Adrenal gland (tissue), 12 donors: Measurements from ENCODE around the gene MICU1. TPM values are rescaled to one million over a fixed set of nuclear protein-coding genes. Genes with fewer than 3 reads are reported as not detected.
A peak's percentile ranks its signal among the peaks of the same experiment; 100 is the strongest.

Experiments used
- DNase-seq, 7 donors: peaks; one replicate each; pipeline ENCODE4 v3.0.0-alpha.2; 2019 to 2020
- H3K27ac ChIP-seq, 5 donors: fragments of 200-600 bp; sonication (generic) in 4 of 5; 1 replicate in 3 of 5; 2 replicates in 2 of 5; pipeline versions ENCODE4 v1.5.1 to v1.8.0; 2016 to 2020; ENCODE audit warnings: mild to moderate bottlenecking in 1 of 5
- H3K27me3 ChIP-seq: fragments of 200-600 bp; 2 replicates; pipeline ENCODE4 v1.8.0; 2021
- H3K36me3 ChIP-seq, 2 donors: fragments of 200-600 bp; replicated peaks in 1 of 2; 1 replicate in 1 of 2; 2 replicates in 1 of 2; pipeline versions ENCODE4 v1.5.1 to v1.8.0; 2018 to 2022
- H3K4me1 ChIP-seq, 2 donors: fragments of 200-600 bp; replicated peaks in 1 of 2; 1 replicate in 1 of 2; 2 replicates in 1 of 2; pipeline versions ENCODE4 v1.5.1 to v1.8.0; 2018 to 2021
- H3K4me3 ChIP-seq, 4 donors: fragments of 200-600 bp; sonication (generic) in 3 of 4; one replicate each; pipeline ENCODE4 v1.5.1; 2016 to 2018
- H3K9me3 ChIP-seq, 3 donors: fragments of 200-600 bp; sonication (generic) in 1 of 3; replicated peaks in 1 of 3; 1 replicate in 2 of 3; 2 replicates in 1 of 3; pipeline versions ENCODE4 v1.5.1 to v1.8.0; 2016 to 2021
- CTCF ChIP-seq, 6 experiments: fragments of 450-650 bp in 4 of 6; fragments of 200-600 bp in 2 of 6; sonication (generic) in 1 of 6; IDR thresholded peaks; 1 replicate in 5 of 6; 2 replicates in 1 of 6; pipeline versions ENCODE4 v1.5.1 to v1.8.0; 2016 to 2021; ENCODE audit warnings: antibody characterized with exemption in 6 of 6, mild to moderate bottlenecking in 2 of 6, moderate library complexity in 1 of 6
- POLR2A ChIP-seq, 2 donors: fragments of 450-650 bp; IDR thresholded peaks; one replicate each; pipeline ENCODE4 v1.6.1; 2017; ENCODE audit warnings: antibody characterized with exemption in 2 of 2, mild to moderate bottlenecking in 2 of 2, moderate library complexity in 1 of 2
- WGBS, 4 donors: extraction: QIAGEN DNeasy Blood & Tissue Kit in 2 of 4; methylation state at CpG; one replicate each; pipeline versions ENCODE4 v1.1.5 to v1.1.7; 2013 to 2017; 5-methylcytosine and 5-hydroxymethylcytosine counted together
- intact Hi-C, 2 donors: fragments of 100-400 bp; cut with DNase I; formaldehyde crosslinking; loops; one replicate each; pipeline versions ENCODE4 v1.14.1 to v1.15.0; 2022 to 2023
- polyA plus RNA-seq, 3 donors: library from polyadenylated mRNA; stranded (reverse); fragments of 200-250 nt in 2 of 3; fragments of 350-450 nt in 1 of 3; fragmentation: Illumina TruSeq in 1 of 3; extraction: RNeasy Lipid Tissue Mini Kit (QIAGEN cat#74804) in 1 of 3; gene quantifications; one replicate each; pipeline ENCODE4 v1.2.3, GENCODE V29; 2013 to 2014
- total RNA-seq, 9 donors: library from RNA; depleted of rRNA in 4 of 9; stranded (reverse); fragments of >200 nt in 4 of 9; fragments of 120-200 nt in 1 of 9; fragmentation: NEBNext Ultra II Directional in 1 of 9; extraction: Animal tissue kit (Norgen Biotek cat#: 25700) in 1 of 9; gene quantifications; one replicate each; pipeline versions ENCODE4 v1.1.0 to v1.2.4, GENCODE V29; 2013 to 2023
- donor health status: healthy with polysubstance abuse.
- donor health status: Bipolar disorder and iron deficiency.
- donor health status: DM: yes; HTN: yes; CAD: no.
- donor health status: DM: no; HTN: no; CAD: no.
- donor health status: DM: no; HTN: no; CAD: no.
- donor health status: DM: yes; HTN: yes; CAD: no.

The MICU1 gene
- total and polyA plus RNA-seq, 12 donors: 56.5 to 122 (median 90.2) TPM

GRCh38 chr10:72499701-72500100 lies 126.2 kb downstream of the MICU1 start:
- H3K27ac ChIP-seq: no peak overlapping the region
- no peaks in the 10 kb centered on the region for H3K36me3 ChIP-seq
- no peak for TF ChIP-seq POLR2A (IDR thresholded peaks at IDR 0.05)
- no peak for TF ChIP-seq CTCF (IDR thresholded peaks at IDR 0.05)
- peaks cover 0 to 8% of the 10 kb centered on the region in 2 donors for H3K4me1 ChIP-seq
- WGBS, 4 donors: 85 to 97% (median 88%) methylated on average over 1 of the region's 1 CpG
- DNase-seq: no peak
- no peak overlapping the region for H3K4me3 ChIP-seq
- H3K9me3 ChIP-seq: no peaks in the 10 kb centered on the region
- intact Hi-C loops: no loop called here
- no peaks in the 10 kb centered on the region for H3K27me3 ChIP-seq

GRCh38 chr10:72490951-72491350 lies 134.9 kb downstream of the MICU1 start:
- no peaks in the 10 kb centered on the region for H3K9me3 ChIP-seq
- H3K27me3 ChIP-seq: no peaks in the 10 kb centered on the region
- no peak for DNase-seq
- TF ChIP-seq POLR2A (IDR thresholded peaks at IDR 0.05) (no peak), CTCF (IDR thresholded peaks at IDR 0.05) (no peak)
- peak overlapping the region in 1 of 5 donors; percentile 20 for H3K27ac ChIP-seq
- 34 to 58% (median 49%) methylated on average over 4 of the region's 4 CpGs for WGBS, 4 donors
- intact Hi-C loops: no loop called here
- no peaks in the 10 kb centered on the region for H3K36me3 ChIP-seq
- no peak overlapping the region for H3K4me3 ChIP-seq
- peaks cover 0 to 10% of the 10 kb centered on the region in 2 donors for H3K4me1 ChIP-seq

- Histone ChIP-seq H3K27ac (no peak overlapping the region), H3K4me3 (no peak overlapping the region), H3K27me3 (no peaks in the 10 kb centered on the region), H3K36me3 (no peaks in the 10 kb centered on the region), H3K4me1 (peaks cover 0 to 10% of the 10 kb centered on the region in 2 donors), H3K9me3 (no peaks in the 10 kb centered on the region)
- no peak for TF ChIP-seq POLR2A (IDR thresholded peaks at IDR 0.05)
- no peak for TF ChIP-seq CTCF (IDR thresholded peaks at IDR 0.05)
- intact Hi-C loops: no loop called here
- no peak for DNase-seq
- 82 to 90% (median 87%) methylated on average over 3 of the region's 3 CpGs for WGBS, 4 donors
Measured at GRCh38 chr10:72487521-72487920, 138.4 kb downstream of the MICU1 start.

GRCh38 chr10:72487116-72487515 lies 138.8 kb downstream of the MICU1 start:
- no peaks in the 10 kb centered on the region for H3K36me3 ChIP-seq
- H3K4me3 ChIP-seq: no peak overlapping the region
- no peaks in the 10 kb centered on the region for H3K27me3 ChIP-seq
- intact Hi-C loops: no loop called here
- no peak overlapping the region for H3K27ac ChIP-seq
- DNase-seq: no peak
- peaks cover 0 to 10% of the 10 kb centered on the region in 2 donors for H3K4me1 ChIP-seq
- WGBS, 4 donors: 90 to 96% (median 93%) methylated on average over 4 of the region's 4 CpGs
- TF ChIP-seq POLR2A (IDR thresholded peaks at IDR 0.05): no peak
- no peak for TF ChIP-seq CTCF (IDR thresholded peaks at IDR 0.05)
- H3K9me3 ChIP-seq: no peaks in the 10 kb centered on the region
